Left kidney (tissue), 2 donors: Measurements from ENCODE around the gene FOXP1. TPM values are rescaled to one million over a fixed set of nuclear protein-coding genes. Genes with fewer than 3 reads are reported as not detected.

ENCODE experiments used
- DNase-seq: peaks from one replicate; pipeline ENCODE4 v3.0.0-alpha.2; 2013
- polyA plus RNA-seq: library from polyadenylated mRNA; unstranded; fragments of 120-200 nt; gene quantifications from one replicate; pipeline ENCODE4 v1.2.1, GENCODE V29; 2013; ENCODE audit not compliant: insufficient read length

Gene FOXP1
- polyA plus RNA-seq, 1 donor, result 46.7 TPM

DNA sequence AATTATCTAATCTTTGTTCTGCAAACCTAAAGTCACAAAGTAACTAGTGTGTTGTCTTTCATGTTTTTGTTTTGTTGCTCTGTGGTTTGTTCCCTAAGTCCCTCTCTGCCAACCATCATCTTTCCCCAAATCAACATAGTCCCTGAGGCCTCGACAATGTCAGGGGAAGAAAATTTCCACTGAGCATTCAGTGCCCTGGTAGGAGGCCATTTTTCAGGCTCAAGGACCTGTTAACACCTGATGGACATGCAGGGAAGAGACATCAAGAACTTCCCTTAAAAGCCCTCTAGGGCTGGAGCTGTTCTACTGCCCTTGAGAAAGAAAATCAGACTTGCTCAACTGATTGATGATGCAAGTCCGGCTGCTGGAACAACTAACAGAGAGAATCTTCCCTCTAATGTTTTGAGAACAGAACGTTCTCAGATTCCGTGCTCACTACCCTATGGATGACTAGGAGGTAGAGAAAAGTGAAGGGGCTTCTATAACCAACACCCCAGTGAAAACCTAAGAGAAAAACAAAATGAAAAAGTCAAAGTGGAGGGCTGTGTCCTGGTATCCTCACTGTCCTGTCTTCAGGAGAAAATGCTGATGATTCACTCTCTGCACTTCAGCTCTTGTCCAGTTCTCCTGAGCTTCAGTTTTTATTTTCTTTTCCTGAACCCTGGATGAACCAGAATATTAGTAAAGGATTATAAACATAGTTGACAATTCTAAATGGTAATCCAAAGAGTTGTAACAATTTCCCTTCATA, 373.1 kb downstream of the FOXP1 start:
- no peak for DNase-seq

DNA sequence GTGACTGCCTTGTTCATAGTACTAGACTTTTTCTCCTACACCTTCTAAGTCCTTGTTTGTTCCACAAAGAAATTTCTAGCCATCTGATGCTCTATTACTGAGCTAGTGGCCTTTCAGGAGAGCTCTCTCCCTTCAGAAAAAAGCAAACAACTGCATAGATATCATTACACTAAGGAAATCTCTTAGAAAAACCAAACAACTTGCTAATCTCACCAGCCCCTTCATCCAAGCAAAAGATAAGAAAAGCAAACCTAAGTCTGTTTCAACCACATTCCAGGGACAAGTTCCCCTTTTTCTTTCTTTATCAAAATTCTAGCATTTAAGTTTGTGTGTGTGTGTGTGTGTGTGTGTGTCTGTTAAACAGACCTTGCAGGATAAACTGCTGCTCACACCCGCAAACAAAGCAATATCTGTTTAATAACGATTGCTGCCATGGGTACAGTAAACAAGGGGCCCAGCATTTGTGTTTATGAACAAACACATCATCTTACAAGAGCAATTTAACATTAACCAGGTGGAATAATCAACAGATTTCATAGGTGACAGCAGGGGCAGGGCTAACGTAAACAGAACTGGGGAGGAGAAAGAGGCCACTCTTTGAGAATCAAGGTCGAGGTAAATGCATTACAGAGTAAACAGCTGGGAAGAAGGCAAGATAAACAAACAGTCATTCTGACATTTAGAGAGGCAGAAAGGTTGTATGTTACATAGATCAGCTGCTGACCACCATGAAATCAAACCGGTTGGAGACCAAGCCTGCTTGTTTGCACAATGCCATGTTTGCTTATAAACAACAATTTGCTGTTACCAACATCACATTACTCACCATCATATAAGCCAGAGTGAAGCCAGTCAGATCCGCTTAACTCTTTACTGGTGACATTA, 375.1 kb downstream of the FOXP1 start:
- DNase-seq, result peak; percentile 17

DNA sequence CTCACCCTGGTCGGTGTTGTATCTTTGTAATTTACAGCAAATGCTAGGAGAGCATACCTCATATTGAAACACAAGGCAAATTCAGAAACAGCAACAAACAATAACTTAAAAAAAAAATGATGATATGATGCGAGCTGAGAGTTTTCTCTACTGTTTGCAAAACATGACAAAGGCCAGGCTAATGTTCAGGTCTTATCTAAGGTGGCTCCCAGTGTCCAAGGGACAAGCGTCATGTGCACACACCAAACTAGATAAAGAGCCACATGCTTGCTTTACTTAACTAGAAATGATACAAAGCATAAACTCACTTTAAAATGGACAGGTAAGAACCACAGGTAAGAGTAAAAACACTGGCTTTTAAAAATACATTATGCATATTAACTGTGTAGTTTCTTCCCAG, 375.9 kb downstream of the FOXP1 start:
- no peak for DNase-seq

DNA sequence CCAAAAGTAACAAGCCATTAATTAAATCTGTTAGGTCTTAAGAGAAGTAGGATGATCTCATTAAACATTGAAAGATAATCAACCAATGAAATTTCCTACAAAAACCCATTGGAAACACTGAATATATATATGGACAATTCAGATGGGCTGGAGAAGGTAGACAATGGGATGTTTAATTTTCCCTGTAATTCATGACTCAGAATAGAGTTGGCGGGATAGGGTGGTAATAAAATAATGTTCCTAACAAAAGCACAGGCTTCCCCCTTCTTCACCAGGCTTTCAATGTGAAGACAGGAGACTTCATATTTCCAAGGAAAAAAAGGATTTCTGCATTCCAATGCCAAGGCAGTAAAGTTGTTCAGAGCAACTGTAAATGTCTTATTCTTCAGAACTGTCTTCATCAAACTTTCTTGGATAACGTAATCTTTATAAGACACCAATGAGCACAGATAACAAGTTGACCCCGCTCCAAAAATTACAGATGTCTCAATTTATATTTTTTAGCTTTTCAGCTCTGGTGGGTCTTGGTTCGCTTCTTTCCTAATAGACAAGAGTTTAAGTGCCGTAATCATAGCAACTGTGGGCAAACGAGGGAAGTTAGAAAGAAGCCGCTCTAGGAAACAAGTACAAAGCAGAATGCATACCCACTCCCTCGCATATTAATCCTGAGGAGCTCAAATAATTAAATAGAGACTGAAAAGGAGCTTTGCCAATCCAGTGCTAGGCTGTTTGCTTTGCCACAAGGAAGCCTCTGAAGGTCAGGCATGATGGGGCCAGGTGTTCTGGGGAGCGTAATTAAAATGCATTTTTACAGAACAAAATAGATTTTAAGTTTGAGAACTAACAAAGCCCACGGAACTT, 377.0 kb downstream of the FOXP1 start:
- DNase-seq, result no peak

DNA sequence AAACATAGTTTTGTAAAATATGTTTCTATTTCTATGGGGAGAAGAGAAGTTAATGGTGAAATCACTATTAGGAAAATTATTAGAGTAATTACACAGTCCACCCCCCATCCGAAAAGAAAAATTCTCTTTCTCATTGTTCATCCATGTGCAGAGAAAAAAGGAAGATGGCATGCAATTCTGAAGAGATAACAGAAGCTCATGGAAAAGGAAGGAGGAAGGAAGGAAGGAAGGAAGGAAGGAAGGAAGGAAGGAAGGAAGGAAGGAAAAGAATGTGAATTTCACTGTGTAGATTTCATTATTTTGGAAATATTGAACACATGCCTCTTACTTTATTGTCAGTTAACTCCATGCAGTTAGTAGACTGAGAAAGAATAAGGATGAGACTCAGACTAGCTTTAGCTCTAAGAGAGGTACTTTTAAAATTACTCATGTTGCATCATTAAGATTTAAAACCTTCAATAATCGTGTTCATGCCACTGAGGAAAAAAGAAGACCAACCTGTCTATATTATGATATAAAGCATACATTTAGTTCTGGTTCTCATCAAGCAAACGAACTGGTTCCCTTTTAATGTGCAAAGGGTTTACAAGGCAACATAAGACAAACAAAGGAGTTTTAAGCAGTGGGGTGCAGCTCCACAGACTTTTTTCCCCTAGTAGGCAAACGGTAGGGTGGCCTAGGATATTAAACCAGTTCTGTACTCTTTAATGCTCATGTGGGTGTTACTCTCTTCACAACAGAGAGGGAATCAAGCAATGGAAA, 379.6 kb downstream of the FOXP1 start:
- no peak for DNase-seq

DNA sequence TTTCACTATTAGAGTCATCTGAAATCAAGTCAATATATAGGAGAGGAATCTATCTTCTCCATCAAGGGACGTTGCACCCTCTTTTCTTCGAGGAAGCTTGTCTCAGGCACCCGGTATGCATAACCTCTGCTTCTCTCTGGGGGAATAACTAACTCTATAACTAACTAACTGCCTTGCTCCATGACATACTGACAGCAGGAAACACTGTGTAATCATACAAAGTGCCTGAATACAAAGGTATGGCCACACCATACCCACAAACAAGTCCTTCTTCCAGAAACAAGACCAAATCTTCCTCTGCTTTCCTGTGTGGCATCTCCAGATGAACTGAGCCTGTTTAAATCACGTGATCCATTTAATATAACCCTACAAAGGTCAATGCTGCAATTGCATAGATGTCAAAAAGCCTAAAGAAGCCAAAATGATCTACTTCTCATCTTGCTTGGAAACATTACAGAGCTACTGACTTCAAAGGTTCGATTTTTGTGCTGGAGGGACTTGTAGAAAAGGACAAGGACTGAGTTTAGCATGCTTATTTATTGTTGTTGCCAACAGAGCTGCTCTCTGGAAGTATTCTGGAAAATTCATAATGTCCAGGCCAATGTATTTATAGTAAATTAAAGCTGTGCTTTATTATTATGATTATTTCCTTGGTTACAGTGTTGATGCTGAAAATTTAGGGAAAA, 380.5 kb downstream of the FOXP1 start:
- no peak for DNase-seq

DNA sequence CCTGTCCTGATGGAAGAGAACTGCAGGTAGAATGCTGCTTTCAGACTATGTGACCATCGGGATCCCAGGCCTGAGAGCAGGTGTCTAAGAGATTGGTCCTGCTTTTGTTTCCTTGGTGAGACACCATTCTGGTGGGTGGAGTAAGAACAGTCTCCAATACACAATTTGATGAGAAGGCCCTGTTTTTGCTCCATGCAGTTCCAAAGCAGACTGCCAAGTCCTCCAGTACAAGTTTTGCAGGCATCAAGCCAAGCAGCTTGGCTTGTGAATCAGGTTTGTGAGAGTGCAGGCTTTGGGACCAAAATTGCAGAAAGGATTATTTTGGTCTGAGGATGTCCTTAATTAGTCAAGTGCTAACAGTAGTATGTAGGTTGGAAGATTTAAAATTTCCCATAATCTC, 381.6 kb downstream of the FOXP1 start:
- no peak for DNase-seq

DNA sequence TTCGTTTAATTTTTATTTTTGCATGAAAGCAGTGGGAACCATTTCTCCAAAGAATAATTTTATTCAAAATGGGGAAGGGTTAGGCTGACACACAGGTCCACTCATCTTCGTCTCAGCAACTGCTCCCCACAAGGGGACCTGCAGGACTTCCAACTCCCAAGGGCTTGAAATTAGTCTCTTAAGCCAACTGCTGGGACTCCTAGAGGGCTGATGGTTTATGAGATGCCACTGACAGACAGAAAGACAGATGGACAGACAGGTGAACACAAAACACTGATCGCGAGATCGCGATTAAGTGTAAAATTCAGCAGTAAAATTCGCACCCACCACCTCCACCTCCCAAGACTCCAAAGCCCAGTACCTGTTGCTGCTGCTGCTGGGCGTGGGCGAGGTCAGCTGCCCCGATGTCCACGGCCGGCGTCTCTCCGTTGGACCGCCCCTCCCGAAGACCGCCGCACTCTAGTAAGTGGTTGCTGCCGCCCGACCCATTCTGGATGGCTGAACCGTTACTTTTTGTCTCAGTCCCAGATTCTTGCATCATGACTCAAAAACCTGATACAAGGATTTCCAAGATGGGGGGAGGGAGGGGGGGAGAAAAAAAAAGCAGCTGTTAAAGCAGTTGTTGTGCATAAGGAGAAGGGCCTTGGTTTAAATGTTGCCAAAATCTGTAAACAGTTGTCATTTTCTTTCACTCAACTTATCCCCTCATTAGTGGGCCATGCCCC, 385.5 kb downstream of the FOXP1 start:
- DNase-seq, result no peak

DNA sequence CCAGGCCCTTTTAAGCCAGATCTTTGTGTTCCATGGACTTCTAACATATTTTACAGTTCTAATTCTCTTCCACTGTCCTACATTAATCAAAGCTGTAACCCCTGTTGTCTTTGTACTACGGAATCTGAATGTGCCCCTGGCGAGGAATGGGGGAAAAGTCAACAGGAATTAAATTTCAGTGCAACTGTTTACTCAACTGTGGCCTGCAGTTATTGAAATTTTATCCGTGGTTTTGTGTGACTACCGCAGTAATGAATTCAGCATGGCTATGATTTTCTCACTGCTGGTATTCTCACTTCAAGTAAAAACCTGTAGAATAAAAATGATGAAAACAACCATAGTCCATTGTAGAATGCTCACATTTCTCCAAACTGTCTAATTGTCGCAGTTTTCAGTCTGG, 388.0 kb downstream of the FOXP1 start:
- peak; percentile 56 for DNase-seq

DNA sequence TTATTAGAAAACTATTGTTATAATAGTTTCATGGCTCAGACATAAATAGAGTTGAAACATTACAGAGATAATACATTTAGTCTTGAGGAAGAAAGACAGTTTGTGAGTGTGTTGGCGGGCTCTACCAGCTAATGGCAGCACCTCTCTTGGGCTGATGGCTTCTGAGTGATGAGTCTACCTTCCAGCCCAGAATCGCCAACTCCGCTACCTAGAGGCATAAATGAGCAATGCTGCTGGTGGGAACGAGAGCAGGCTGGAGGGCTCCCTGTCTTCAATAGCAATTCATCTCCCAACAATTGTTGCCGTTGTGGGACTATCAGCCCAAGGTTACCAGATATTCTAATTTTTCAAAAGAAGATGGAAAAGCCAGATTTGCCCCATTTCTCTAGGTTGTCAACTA, 388.7 kb downstream of the FOXP1 start:
- DNase-seq, result no peak

DNA sequence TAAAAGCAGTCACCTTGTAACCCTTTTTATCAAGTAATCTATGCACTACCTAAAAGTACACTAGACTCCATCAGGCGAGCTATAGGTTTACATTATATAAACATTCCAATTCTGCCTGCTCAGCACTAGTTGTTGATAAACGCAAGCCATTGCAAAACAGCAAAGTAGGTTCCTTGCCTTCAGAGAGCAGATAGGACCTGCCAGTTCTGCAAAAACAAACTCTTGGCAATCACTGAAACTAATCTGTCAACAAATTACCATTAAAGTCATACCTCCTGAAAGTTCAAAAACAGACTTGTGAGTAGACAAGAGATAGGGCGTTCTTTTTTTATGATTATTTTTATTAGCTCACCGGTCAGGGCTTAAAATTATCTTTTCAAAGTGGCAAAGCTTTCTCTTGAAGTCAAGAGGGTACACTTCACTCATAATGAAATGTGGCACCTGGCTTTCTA, 392.5 kb downstream of the FOXP1 start:
- DNase-seq, result no peak

DNA sequence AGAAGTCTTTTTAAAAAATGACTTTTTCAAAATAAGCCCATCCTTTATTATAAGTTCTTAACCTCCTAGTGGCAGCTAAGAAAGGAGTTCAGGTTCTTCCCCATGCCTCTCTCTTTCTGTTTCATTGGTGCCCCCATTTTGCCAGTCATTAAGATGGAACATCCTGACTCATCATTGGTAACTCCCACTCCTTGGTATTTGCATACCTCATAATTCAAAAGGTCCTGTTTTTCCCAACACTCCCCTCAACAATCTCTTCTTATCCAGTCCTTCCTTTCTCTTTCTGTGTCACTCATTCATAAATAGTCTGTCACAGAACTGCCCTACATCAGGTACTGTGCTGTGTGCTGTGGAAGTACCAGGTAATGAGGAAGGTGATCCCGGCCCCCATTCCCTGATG, 394.0 kb downstream of the FOXP1 start:
- no peak for DNase-seq

DNA sequence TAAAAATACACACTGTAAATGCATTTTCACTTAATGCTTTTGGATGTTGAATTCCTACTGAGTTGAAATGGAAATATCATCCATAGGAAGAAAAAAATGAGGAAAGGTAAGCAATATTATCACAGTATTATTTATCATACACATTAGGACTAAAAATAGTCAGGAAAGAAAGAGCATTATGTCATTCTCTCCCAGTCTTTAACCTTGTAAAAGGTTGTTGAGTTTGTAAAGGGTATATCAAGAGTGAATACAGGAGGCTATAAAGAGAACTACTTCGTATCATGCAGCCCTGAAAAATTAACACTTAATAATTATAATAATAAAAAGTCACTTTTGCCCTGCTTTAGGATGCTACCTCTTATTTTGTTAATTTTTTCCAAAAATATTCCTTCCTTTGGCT, 395.8 kb downstream of the FOXP1 start:
- DNase-seq, result no peak

DNA sequence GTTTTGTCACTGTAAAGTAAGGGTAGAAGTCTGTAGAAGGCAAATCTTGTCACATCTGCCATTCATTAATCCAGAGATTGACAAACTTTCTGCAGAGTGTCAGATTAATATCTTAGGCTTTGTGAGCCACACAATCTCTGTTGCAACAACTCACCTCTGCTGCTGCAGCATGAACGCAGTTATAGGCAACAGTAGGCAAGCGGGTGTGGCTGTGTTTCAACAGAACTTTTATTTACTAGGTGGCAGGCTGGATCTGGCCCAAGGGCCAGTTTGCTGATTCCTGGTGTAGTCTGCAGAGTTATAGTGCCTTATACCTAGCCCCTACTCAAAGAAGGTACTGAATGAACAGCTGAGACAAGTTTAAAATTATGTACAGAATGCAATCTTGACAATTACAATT, 396.7 kb downstream of the FOXP1 start:
- DNase-seq, result no peak

DNA sequence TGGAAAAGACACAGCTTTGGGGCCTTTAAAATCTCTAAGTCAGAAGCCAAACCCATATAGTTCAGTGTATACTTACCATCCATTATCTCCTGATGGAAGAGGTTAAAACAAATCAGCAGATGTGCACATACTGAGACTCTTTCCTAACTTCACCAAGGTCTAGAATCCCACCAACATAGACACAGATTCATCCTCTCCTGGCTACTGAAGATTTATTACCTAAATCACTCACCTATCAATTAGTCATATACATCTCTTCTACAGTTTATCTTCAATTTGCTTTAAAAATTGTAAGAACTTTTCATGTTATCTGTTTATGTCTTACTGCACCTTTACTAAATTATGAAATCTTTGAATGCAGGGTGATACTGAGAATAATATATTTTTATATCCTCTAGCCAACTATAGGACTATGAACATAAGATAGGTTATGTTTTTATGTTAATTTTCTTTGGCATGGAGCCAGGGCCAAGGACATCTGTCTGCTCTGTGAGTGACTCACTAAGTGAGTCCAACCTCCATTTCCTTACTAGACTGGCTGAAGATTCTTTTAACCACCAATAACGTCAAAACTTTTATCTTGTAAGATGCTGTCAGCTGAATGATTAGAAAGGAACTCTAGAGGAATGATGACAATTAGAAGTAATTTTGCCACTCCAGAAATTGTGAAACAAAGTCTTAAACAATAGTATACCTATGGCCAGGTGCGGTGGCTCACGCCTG, 397.6 kb downstream of the FOXP1 start:
- DNase-seq, result no peak

DNA sequence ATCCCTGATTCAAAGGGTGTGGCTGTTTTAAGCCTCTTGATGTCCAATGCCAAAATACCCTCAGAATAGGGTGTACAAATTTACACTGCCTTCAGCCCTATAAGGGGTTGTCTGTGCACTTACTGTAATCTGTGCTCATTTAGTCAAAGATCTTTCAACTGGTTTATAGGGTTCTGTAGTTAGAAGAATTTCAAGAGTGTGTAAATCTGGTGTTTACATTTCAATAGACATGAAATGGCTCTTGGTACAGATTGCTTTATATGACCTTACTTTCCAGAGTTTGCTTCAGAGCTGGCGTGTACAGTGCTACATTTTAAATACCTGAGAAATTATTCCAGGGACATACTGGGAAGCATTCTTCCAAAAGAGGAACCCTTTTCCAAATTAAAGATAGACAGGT, 399.3 kb downstream of the FOXP1 start:
- no peak for DNase-seq

DNA sequence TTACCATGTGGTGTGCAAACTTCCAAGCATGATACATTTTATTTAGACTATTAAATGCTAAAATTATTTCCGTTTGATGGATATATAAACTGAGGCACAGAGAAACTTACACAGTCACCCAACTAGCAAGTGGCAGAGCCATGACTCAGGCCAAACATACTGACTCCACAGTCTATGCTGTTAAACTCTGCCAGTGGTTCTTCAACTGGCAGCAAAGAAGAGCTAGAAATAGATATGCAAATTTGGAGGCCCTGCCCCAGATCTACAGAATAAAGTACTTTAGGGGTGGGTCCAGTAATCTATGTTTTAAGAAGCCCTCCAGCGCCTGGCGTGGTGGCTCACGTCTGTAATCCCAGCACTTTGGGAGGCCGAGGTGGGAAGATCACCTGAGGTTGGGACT, 400.0 kb downstream of the FOXP1 start:
- DNase-seq, result no peak

DNA sequence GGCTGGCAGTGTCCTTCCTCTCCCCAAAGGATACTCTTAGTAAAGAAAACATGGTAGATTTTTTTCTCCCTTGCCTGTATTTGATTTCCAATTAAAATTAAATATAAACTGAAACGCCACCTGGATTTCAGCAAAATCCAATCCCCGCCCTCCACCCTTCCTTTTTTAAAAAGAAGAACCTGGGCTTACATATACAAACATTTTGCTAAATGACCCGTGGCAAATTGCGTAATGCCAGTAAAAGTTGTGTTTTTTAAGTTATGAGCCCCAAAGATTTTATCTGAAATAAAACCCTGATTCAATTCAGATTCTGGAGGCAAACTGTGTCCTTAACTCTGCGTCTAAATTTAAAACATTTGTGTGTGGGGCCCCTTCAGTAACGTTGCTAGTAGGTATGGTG, 403.0 kb downstream of the FOXP1 start:
- no peak for DNase-seq

DNA sequence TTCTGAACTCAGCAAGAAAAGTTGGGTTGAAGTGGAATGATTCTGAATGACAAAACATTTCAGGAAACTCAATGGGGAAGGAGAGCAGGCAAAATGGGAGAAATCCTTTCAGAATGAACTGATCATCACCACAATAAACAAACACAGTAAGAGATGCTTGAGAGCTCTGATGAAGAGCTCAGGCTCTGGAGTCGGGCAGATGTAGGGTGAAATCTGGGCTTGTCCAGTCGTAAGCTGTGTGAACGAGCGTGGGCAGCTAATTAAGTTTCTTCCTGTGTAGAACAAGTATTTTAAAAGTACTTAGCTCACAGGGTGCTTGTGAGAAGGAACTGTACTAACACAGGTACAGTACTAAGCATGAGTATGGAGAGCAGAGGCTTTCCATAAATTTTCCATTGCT, 406.2 kb downstream of the FOXP1 start:
- no peak for DNase-seq

DNA sequence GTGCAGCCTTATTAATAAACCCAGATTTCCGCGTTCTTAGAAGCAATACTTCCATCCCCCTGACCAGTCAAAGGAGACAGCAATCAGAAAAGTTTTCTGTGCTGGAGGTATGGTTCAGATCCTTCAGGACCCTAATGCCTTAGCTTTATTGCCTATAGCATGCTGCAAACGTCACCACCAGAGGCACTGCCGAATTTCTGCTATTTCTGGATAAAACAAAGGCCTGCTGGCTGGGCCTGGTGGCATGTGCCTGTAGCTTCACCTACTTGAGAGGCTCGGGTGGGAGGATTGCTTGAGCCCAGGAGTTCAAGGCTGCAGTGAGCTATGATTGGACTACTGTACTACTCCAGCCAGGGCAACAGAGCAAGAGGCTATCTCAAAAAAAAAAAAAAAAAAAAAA, 407.2 kb downstream of the FOXP1 start:
- no peak for DNase-seq
